Liver (tissue), 9 donors: Measurements from ENCODE around the gene SIM2. TPM values are rescaled to one million over a fixed set of nuclear protein-coding genes. Genes with fewer than 3 reads are reported as not detected.

Experiments used
- DNase-seq: peaks from one replicate; pipeline ENCODE4 v3.0.0-alpha.2; 2017; ENCODE audit warnings: low spot score
- H3K27ac ChIP-seq, 2 donors: one replicate each; pipeline ENCODE4 v1.7.0; 2013; ENCODE audit warnings: inconsistent platforms in 2 of 2, low read length in 2 of 2, control low read depth in 1 of 2, low read depth in 1 of 2, mild to moderate bottlenecking in 1 of 2
- H3K27me3 ChIP-seq, 4 donors: one replicate each; pipeline versions ENCODE4 v1.6.1 to v1.7.0; 2013; ENCODE audit warnings: low read length in 3 of 4, inconsistent platforms in 1 of 4, mild to moderate bottlenecking in 1 of 4, moderate library complexity in 1 of 4; ENCODE audit not compliant: control insufficient read depth in 4 of 4, insufficient read depth in 4 of 4
- H3K36me3 ChIP-seq, 4 donors: one replicate each; pipeline versions ENCODE4 v1.6.1 to v1.7.0; 2013; ENCODE audit warnings: low read length in 3 of 4, mild to moderate bottlenecking in 3 of 4, low read depth in 1 of 4, moderate library complexity in 1 of 4; ENCODE audit not compliant: control insufficient read depth in 4 of 4, insufficient read depth in 3 of 4
- H3K4me1 ChIP-seq, 4 donors: one replicate each; pipeline versions ENCODE4 v1.6.1 to v1.7.0; 2013; ENCODE audit warnings: low read length in 3 of 4, mild to moderate bottlenecking in 3 of 4, moderate library complexity in 1 of 4; ENCODE audit not compliant: control insufficient read depth in 4 of 4, insufficient read depth in 4 of 4
- H3K4me3 ChIP-seq, 3 donors: one replicate each; pipeline versions ENCODE4 v1.6.1 to v1.7.0; 2013; ENCODE audit warnings: low read length in 3 of 3, control low read depth in 1 of 3, low read depth in 1 of 3, mild to moderate bottlenecking in 1 of 3
- H3K9ac ChIP-seq, 2 donors: one replicate each; pipeline ENCODE4 v1.7.0; 2013; ENCODE audit warnings: low read length in 2 of 2, mild to moderate bottlenecking in 2 of 2, moderate library complexity in 2 of 2, control low read depth in 1 of 2, low read depth in 1 of 2
- H3K9me3 ChIP-seq, 4 donors: one replicate each; pipeline versions ENCODE4 v1.6.1 to v1.7.0; 2013; ENCODE audit warnings: low read length in 3 of 4; ENCODE audit not compliant: control insufficient read depth in 4 of 4
- ATF3 ChIP-seq: IDR thresholded peaks from 2 replicates; pipeline ENCODE4 v1.6.1; 2016; ENCODE audit warnings: antibody characterized with exemption
- EGR1 ChIP-seq, 2 donors: IDR thresholded peaks; 2 replicates each; pipeline ENCODE4 v1.6.1; 2016 to 2018; ENCODE audit warnings: antibody characterized with exemption in 2 of 2, low read depth in 2 of 2
- FOXA1 ChIP-seq: IDR thresholded peaks from 2 replicates; pipeline ENCODE4 v1.6.1; 2016; ENCODE audit warnings: antibody characterized with exemption
- FOXA2 ChIP-seq: IDR thresholded peaks from 2 replicates; pipeline ENCODE4 v1.6.1; 2016; ENCODE audit warnings: antibody characterized with exemption
- GABPA ChIP-seq, 2 donors: IDR thresholded peaks in 1 of 2; conservative IDR thresholded peaks in 1 of 2; 2 replicates each; pipeline ENCODE4 v1.6.1; 2016; ENCODE audit warnings: antibody characterized with exemption in 2 of 2, mild to moderate bottlenecking in 1 of 2, moderate library complexity in 1 of 2
- HNF4G ChIP-seq: IDR thresholded peaks from 2 replicates; pipeline ENCODE4 v1.6.1; 2016; ENCODE audit warnings: antibody characterized with exemption
- JUND ChIP-seq, 2 donors: IDR thresholded peaks; 2 replicates each; pipeline ENCODE4 v1.6.1; 2016; ENCODE audit warnings: antibody characterized with exemption in 2 of 2
- MAX ChIP-seq: IDR thresholded peaks from 2 replicates; pipeline ENCODE4 v1.6.1; 2016; ENCODE audit warnings: antibody characterized with exemption
- RAD21 ChIP-seq, 2 donors: IDR thresholded peaks; 2 replicates each; pipeline ENCODE4 v1.6.1; 2016; ENCODE audit warnings: antibody characterized with exemption in 2 of 2, mild to moderate bottlenecking in 2 of 2
- REST ChIP-seq: IDR thresholded peaks from 2 replicates; pipeline ENCODE4 v1.6.1; 2016; ENCODE audit warnings: antibody characterized with exemption, mild to moderate bottlenecking
- RXRA ChIP-seq, 2 donors: IDR thresholded peaks; 2 replicates each; pipeline ENCODE4 v1.6.1; 2017 to 2018; ENCODE audit warnings: antibody characterized with exemption in 2 of 2, mild to moderate bottlenecking in 1 of 2
- SP1 ChIP-seq: IDR thresholded peaks from 2 replicates; pipeline ENCODE4 v1.6.1; 2018; ENCODE audit warnings: antibody characterized with exemption, mild to moderate bottlenecking
- YY1 ChIP-seq: IDR thresholded peaks from 2 replicates; pipeline ENCODE4 v1.6.1; 2016; ENCODE audit warnings: antibody characterized with exemption, mild to moderate bottlenecking
- ZBTB33 ChIP-seq: IDR thresholded peaks from 2 replicates; pipeline ENCODE4 v1.6.1; 2016; ENCODE audit warnings: antibody characterized with exemption
- WGBS: extraction: QIAGEN DNeasy Blood & Tissue Kit; methylation state at CpG from one replicate; pipeline ENCODE4 v1.1.7; 2013; 5-methylcytosine and 5-hydroxymethylcytosine counted together
- polyA plus RNA-seq, 2 donors: library from polyadenylated mRNA; stranded (reverse) in 1 of 2; unstranded in 1 of 2; fragments of 200-250 nt in 1 of 2; fragments of >200 nt in 1 of 2; fragmentation: Nextera tagmentation in 1 of 2; extraction: Ambion mirVana in 1 of 2; gene quantifications; one replicate each; pipeline versions ENCODE4 v1.2.1 to v1.2.3, GENCODE V29; 2013 to 2015
- total RNA-seq, 2 donors: library from RNA; depleted of rRNA; stranded (reverse); fragments of >200 nt; gene quantifications; one replicate each; pipeline ENCODE4 v1.2.3, GENCODE V29; 2014
- donor health status: healthy.
- donor health status: healthy.
- donor health status: healthy.
- donor health status: healthy.
- donor health status: healthy.

Gene SIM2
- total and polyA plus RNA-seq, 4 donors, result 0.19 TPM; not detected in 3

GRCh38 chr21:36677443-36677842 is 21.5 kb upstream of the SIM2 start:
- WGBS, result 74% methylated on average over 2 of the region's 2 CpGs
- peaks cover 4 to 16% (median 7%) of the 10 kb centered on the region in 4 donors for H3K9me3 ChIP-seq
- H3K9ac ChIP-seq, result no peak overlapping the region
- H3K27me3 ChIP-seq, result peaks cover 0 to 3% (median under 1%) of the 10 kb centered on the region in 4 donors
- DNase-seq, result no peak
- TF ChIP-seq EGR1 (IDR thresholded peaks at IDR 0.05; ENCODE audit: low read depth in 2 of 2) (no peak), FOXA1 (no peak), ZBTB33 (no peak), GABPA (IDR thresholded peaks at IDR 0.05 in 1 of 2, conservative IDR thresholded peaks at IDR 0.05 in 1 of 2) (no peak)
- no peak overlapping the region for H3K27ac ChIP-seq
- no peaks in the 10 kb centered on the region for H3K36me3 ChIP-seq
- no peak overlapping the region for H3K4me3 ChIP-seq
- H3K4me1 ChIP-seq, result no peaks in the 10 kb centered on the region

GRCh38 chr21:36678538-36678937 is 20.4 kb upstream of the SIM2 start:
- DNase-seq, result no peak
- Histone ChIP-seq H3K4me3 (no peak overlapping the region), H3K9me3 (peaks cover 4 to 16% (median 8%) of the 10 kb centered on the region in 4 donors), H3K4me1 (no peaks in the 10 kb centered on the region), H3K36me3 (no peaks in the 10 kb centered on the region), H3K27me3 (peaks cover 0 to 3% (median 2%) of the 10 kb centered on the region in 4 donors), H3K27ac (no peak overlapping the region), H3K9ac (no peak overlapping the region)
- TF ChIP-seq JUND (IDR thresholded peaks at IDR 0.05), result no peak
- no peak for TF ChIP-seq REST
- no peak for TF ChIP-seq ATF3
- TF ChIP-seq SP1, result no peak
- TF ChIP-seq EGR1 (IDR thresholded peaks at IDR 0.05; ENCODE audit: low read depth in 2 of 2), result no peak
- TF ChIP-seq RAD21 (IDR thresholded peaks at IDR 0.05), result no peak
- no peak for TF ChIP-seq YY1
- TF ChIP-seq RXRA (IDR thresholded peaks at IDR 0.05), result no peak
- no peak for TF ChIP-seq HNF4G
- no peak for TF ChIP-seq FOXA1
- no peak for TF ChIP-seq MAX
- TF ChIP-seq FOXA2, result no peak
- 89% methylated on average over 2 of the region's 2 CpGs for WGBS
